HG03442 (cell line): ENCODE measurements around the gene SEMG1.

Source experiments
- ATAC-seq: cut with Tn5 transposase; IDR thresholded peaks from one replicate; pipeline ENCODE4 v1.9.1; 2021; ENCODE audit warnings: mild to moderate bottlenecking, moderate library complexity; ENCODE audit not compliant: unreplicated experiment

Gene SEMG1

GRCh38 chr20:45221076-45221475 lies 14.2 kb downstream of the SEMG1 start, which contains the start of gene SEMG2:
Gene SEMG2, plus strand, starts transcription at chr20:45221373. Its CDS starts 17 bp downstream, at chr20:45221390.
- ATAC-seq, result no peak

DNA sequence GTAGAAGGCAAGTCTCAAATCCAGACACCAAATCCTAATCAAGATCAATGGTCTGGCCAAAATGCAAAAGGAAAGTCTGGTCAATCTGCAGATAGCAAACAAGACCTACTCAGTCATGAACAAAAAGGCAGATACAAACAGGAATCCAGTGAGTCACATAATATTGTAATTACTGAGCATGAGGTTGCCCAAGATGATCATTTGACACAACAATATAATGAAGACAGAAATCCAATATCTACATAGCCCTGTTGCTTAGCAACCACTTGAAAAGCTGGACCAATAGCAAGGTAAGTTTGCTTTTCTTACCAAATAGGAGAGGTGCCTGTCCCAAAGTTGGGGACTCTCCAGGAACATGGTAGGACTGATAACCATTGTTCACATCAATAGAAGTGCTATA lies 16.3 kb downstream of the SEMG1 start:
- ATAC-seq, result no peak

DNA sequence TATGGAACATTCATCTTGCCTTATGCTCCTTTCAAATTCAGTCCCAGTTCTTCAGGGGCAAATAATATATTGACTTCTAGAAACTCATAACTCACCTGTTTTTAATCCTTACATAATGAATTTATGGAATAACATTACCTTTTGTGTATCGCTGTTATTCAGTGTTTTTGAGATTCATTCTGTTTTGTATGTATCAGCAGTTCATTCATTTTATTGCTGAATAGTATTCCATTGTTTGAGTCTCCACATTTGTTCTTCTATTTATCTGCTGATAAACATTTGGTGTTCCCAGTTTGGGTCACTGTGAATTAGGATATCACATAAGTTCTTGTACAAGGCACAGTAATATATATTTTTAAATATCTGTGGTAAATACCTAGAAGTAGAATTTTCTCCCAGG lies 19.5 kb downstream of the SEMG1 start:
- ATAC-seq, result no peak

- ATAC-seq, result no peak
Measured at GRCh38 chr20:45229264-45230056, 22.6 kb downstream of the SEMG1 start.

GRCh38 chr20:45230631-45231030 lies 23.8 kb downstream of the SEMG1 start:
- no peak for ATAC-seq

DNA sequence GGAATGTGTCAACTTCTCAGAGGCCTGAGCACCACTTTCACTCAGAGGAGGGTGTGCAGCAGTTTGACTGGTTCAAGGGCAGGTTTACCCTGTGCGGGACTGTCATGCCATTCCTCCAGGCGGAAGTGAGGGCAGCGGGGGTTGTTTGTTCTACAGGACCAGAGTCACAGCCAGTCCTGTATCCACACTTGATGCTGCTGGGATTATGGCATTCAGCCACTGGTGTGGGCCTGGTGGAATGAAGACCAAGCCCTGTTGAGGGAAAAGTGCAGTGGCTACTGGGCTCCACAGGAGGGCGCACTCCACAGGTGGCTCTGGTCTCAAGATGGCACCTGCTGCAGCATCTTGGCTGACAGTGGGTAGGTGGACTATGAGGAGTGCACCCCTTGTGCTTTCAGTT lies 29.2 kb downstream of the SEMG1 start:
- ATAC-seq, result no peak

DNA sequence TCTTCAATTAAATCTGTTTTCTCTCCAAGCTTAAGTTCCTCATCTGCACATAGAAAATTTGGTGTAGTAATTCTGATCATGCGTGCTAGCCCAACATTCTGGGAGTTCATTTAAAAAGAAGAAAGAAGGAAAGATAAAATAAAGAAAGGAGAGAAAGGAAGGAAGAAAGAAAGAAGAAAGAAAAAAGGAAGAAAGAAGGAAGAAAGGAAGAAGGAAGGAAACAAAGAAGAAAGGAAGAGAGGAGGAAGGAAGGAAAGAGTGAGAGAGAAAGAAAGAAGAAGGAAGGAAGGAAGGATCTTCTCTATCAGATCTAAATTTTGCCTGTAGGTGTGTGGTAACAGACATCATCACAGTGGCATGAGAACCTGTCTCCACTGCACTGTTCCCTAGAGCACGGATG lies 31.3 kb downstream of the SEMG1 start:
- ATAC-seq, result no peak

- no peak for ATAC-seq
Measured at GRCh38 chr20:45246109-45246508, 39.3 kb downstream of the SEMG1 start.

GRCh38 chr20:45247865-45248264 lies 41.0 kb downstream of the SEMG1 start:
- no peak for ATAC-seq

GRCh38 chr20:45248609-45249008 lies 41.8 kb downstream of the SEMG1 start:
- no peak for ATAC-seq

GRCh38 chr20:45251884-45252560 lies 45.2 kb downstream of the SEMG1 start:
- ATAC-seq, result no peak

GRCh38 chr20:45253261-45253660 lies 46.4 kb downstream of the SEMG1 start:
- ATAC-seq, result no peak

GRCh38 chr20:45254383-45255262 lies 47.8 kb downstream of the SEMG1 start, which contains the start of gene SLPI:
Gene SLPI, minus strand, starts transcription at chr20:45254564. Its CDS starts 21 bp downstream, at chr20:45254543.
- ATAC-seq, result no peak

GRCh38 chr20:45257161-45257560 lies 50.3 kb downstream of the SEMG1 start:
- ATAC-seq, result no peak

GRCh38 chr20:45257711-45258110 lies 50.9 kb downstream of the SEMG1 start:
- no peak for ATAC-seq

GRCh38 chr20:45258259-45258658 lies 51.4 kb downstream of the SEMG1 start:
- no peak for ATAC-seq

DNA sequence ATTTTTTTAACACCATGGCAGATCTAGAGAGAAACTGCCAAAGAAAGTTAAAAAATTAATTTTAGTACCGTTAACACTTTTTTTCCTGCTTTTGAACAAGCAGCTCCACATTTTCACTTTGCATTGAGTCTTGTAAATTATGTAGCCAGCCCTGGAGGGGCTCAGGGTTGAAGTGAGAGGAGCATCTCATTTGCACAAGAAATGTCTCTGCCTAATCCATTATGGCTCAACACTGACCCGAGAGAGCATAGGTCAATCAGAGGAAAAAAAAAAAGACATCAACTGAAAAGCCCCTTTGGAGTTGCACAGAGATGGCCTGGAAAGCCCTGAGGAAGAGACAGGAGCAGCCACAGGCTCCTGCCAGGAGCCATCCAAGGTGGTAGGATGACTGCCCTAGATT lies 51.8 kb downstream of the SEMG1 start:
- ATAC-seq, result no peak
